Subcutaneous abdominal adipose tissue (tissue), 5 donors: ENCODE results near the gene RBFOX2.
A peak's percentile ranks its signal among the peaks of the same experiment; 100 is the strongest.

Source experiments
- H3K27ac ChIP-seq: one replicate; pipeline ENCODE4 v1.7.0; 2013; ENCODE audit warnings: low read depth, mild to moderate bottlenecking, inconsistent platforms, low read length, moderate library complexity
- H3K27me3 ChIP-seq, 5 donors: one replicate each; pipeline ENCODE4 v1.7.0; 2013; ENCODE audit warnings: low read length in 5 of 5, inconsistent platforms in 1 of 5; ENCODE audit not compliant: control insufficient read depth in 5 of 5, insufficient read depth in 4 of 5
- H3K36me3 ChIP-seq, 5 donors: one replicate each; pipeline ENCODE4 v1.7.0; 2013; ENCODE audit warnings: low read length in 5 of 5; ENCODE audit not compliant: control insufficient read depth in 5 of 5, insufficient read depth in 5 of 5
- H3K4me1 ChIP-seq, 5 donors: one replicate each; pipeline ENCODE4 v1.7.0; 2013; ENCODE audit warnings: low read length in 5 of 5, mild to moderate bottlenecking in 3 of 5, moderate library complexity in 1 of 5; ENCODE audit not compliant: control insufficient read depth in 5 of 5, insufficient read depth in 5 of 5
- H3K4me3 ChIP-seq, 5 donors: one replicate each; pipeline ENCODE4 v1.7.0; 2013; ENCODE audit warnings: low read length in 5 of 5, low read depth in 1 of 5
- H3K9ac ChIP-seq, 5 donors: one replicate each; pipeline ENCODE4 v1.7.0; 2013; ENCODE audit warnings: low read length in 5 of 5, mild to moderate bottlenecking in 4 of 5, moderate library complexity in 3 of 5
- H3K9me3 ChIP-seq, 5 donors: one replicate each; pipeline ENCODE4 v1.7.0; 2013; ENCODE audit warnings: low read length in 5 of 5; ENCODE audit not compliant: control insufficient read depth in 5 of 5
- donor health status: healthy.
- donor health status: healthy.
- donor health status: healthy.
- donor health status: healthy.
- donor health status: healthy.

The RBFOX2 gene

DNA sequence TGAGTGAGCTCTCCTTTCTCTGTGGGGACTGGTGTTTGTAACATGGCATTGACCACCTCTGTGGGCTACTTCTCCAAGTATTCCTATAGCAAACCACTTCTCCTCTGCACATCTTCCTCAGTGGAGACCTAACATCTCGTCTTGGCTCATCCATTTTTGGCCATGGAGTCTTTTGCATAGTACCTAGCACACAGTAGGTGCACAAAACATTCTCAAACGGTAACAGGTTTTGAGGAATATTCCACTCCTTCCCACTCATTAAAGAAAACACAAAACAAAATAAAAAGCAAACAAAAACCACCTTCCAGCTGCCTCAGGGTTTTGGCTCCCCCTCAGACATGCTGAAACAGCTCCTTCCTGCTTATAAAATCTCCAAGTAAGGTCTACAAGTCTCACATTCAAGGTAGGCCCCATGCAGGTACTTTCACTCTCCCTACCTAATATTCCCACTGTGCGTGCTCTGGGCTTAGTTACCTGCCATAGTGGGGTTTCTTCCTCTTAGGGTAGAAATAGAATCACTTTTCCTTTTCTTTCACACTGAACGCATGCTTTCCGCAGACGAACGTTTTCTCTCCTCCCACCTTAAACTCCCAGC is 132.4 kb downstream of the RBFOX2 start:
- peaks cover 3 to 47% (median 45%) of the 10 kb centered on the region in 5 donors for H3K4me1 ChIP-seq
- no peaks in the 10 kb centered on the region for H3K9me3 ChIP-seq
- no peaks in the 10 kb centered on the region for H3K27me3 ChIP-seq
- no peak overlapping the region for H3K27ac ChIP-seq
- no peak overlapping the region for H3K9ac ChIP-seq
- H3K4me3 ChIP-seq: no peak overlapping the region
- H3K36me3 ChIP-seq: no peaks in the 10 kb centered on the region

DNA sequence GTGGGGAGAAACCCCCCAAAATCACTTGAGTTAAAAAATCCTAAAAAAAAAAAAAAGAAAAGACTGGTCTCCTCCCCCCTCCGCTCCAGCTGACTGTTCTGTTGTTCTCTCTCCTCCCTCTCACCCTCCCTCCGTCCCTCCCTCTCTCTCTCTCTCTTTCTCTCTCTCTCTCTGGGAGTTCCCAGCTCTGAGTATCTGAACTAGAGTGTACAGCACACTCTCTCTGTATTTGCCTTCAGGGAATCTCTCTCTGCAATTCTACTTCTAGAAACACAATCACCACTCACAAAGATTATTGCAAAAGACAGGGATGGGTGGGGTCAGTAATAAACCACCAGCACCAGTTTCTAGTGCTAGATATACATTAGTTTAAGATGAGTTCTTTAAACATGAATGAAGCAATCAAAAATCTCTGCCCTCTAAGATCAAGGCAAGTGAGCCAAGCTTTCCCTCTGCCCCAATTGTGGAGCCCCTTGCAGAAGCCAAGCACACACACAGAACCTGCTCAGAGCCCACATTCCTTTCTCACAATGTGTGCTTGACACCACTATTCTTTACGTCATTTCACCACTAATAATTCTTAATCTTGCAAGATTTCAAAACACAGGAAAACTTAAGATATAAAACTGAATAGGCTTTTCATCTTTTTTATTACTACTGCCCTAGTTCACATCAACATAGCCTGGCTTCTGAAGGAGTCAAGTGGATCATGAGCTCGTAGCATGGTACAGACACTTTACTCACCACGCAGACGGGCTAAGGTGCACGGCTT is 133.5 kb downstream of the RBFOX2 start:
- no peaks in the 10 kb centered on the region for H3K36me3 ChIP-seq

DNA sequence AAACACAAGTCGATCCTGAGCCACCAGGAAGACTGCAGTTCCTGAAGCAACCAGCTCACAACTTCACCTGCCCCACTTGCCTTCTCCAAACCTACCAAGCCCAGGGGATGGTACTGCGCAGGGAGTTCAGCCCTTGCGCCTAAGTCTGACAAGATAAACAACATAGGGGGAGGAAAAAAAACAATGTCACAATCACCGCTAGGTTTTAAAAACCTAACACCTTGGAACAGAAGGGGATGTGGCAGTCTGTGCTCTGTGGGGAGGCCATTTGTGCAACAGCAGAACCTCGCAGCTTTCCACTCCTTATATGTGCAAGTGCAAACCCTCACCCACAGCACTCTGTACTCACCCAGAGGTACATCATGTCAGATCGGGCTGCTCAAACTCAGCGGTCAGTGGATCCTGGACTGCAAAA is 134.2 kb downstream of the RBFOX2 start:
- H3K4me3 ChIP-seq: peak overlapping the region; percentile 32 to 84 (median 55)

More for the DNA sequence above, 133.5 kb downstream of the RBFOX2 start:
- Histone ChIP-seq H3K27me3 (no peaks in the 10 kb centered on the region), H3K4me3 (peak overlapping the region; percentile 32 to 84 (median 55)), H3K9ac (peak overlapping the region in 2 of 5 donors; percentile 60 to 65), H3K9me3 (no peaks in the 10 kb centered on the region), H3K27ac (peak overlapping the region; percentile 79), H3K4me1 (peaks cover 2 to 43% (median 36%) of the 10 kb centered on the region in 5 donors)

DNA sequence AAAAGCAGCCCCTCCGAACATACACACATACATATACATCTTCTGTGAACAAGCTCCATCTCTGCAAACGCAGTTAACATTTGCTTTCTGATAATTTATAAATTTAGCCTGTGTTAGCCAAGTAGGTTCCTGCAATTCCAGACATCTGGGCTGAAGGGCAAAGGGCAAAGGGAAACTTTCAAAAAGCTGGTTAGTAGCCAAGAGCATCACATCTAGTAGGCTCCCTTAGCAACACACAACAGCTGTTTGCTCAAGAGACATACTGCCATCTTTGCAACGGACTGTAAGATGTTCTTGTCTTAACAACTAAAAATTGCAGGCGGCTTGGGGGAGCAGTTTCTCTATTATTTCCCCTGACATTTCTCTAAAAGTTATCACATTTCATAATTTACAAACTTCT is 134.9 kb downstream of the RBFOX2 start:
- Histone ChIP-seq H3K9ac (no peak overlapping the region), H3K9me3 (no peaks in the 10 kb centered on the region), H3K36me3 (no peaks in the 10 kb centered on the region), H3K27me3 (no peaks in the 10 kb centered on the region), H3K4me1 (peaks cover 2 to 40% (median 33%) of the 10 kb centered on the region in 5 donors), H3K4me3 (peak overlapping the region in 4 of 5 donors; percentile 1 to 68 (median 52)), H3K27ac (peak overlapping the region; percentile 79)

More for the DNA sequence above, 134.2 kb downstream of the RBFOX2 start:
- peaks cover 2 to 40% (median 33%) of the 10 kb centered on the region in 5 donors for H3K4me1 ChIP-seq
- no peaks in the 10 kb centered on the region for H3K36me3 ChIP-seq
- H3K27me3 ChIP-seq: no peaks in the 10 kb centered on the region
- H3K27ac ChIP-seq: peak overlapping the region; percentile 79
- no peaks in the 10 kb centered on the region for H3K9me3 ChIP-seq
- H3K9ac ChIP-seq: peak overlapping the region in 4 of 5 donors; percentile 17 to 65 (median 41)

DNA sequence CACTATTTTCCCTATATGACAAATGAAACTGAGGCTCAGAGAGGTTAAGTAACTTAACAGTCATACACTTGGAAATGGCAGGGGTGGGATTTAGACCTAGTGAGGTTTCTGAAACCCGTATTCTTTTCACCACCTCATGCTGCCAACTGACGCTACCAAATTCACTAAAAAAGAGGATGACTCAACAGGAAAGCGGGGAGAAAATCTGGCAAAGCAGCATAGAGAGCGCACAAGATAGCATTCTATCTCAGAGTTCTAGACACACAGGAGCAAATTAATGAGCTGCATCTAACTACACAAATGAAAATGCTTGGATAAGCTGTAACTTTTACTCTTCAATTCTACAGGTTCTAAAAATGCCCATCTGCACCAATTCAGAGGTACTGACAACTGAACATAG is 136.4 kb downstream of the RBFOX2 start:
- peaks cover 2 to 40% (median 33%) of the 10 kb centered on the region in 5 donors for H3K4me1 ChIP-seq
- no peaks in the 10 kb centered on the region for H3K9me3 ChIP-seq
- no peak overlapping the region for H3K4me3 ChIP-seq
- H3K9ac ChIP-seq: peak overlapping the region in 1 of 5 donors; percentile 2
- no peaks in the 10 kb centered on the region for H3K27me3 ChIP-seq
- H3K27ac ChIP-seq: no peak overlapping the region
- peaks cover 0 to 2% (median 0%) of the 10 kb centered on the region in 5 donors for H3K36me3 ChIP-seq

DNA sequence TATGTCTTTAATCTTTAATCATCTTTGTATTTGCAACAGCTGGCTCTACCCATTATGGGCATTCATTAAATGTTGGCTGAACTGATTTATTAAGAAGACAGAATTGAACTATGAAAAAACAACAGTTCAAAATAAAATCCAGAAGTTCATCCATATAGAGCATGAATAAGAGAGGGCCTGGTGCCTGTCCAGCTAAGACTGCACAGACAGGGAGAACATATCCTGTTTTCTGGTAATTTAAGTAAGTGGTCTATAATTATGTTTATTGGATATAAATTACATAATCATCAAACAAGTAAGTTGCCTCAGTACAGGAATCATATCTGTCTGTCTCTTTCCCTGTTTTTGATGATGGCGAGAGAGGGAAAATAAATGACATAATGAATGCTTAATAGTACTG is 137.2 kb downstream of the RBFOX2 start:
- H3K9me3 ChIP-seq: no peaks in the 10 kb centered on the region
- no peaks in the 10 kb centered on the region for H3K27me3 ChIP-seq
- peaks cover 0 to 2% (median 0%) of the 10 kb centered on the region in 5 donors for H3K36me3 ChIP-seq
- H3K27ac ChIP-seq: no peak overlapping the region
- peaks cover 2 to 40% (median 33%) of the 10 kb centered on the region in 5 donors for H3K4me1 ChIP-seq
- H3K9ac ChIP-seq: no peak overlapping the region
- H3K4me3 ChIP-seq: no peak overlapping the region

DNA sequence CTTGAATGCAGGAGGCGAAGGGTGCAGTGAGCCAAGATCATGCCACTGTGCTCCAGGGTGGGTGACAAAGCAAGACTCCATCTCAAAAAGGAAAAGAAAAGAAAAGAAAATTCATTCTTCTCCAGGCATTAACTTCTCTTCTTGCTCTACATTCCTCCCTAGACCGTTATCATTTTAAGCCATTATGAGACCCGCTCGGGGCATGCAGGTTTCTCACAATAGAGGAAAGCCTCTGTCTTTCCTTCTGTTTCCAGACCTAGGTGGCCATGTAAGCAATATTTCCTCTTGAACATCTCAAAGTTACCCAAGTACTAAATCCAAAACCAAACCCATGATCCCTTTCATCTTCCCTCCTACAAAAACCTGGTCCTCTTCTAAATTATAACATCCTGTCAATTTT is 139.6 kb downstream of the RBFOX2 start:
- H3K4me1 ChIP-seq: peaks cover 2 to 24% (median 20%) of the 10 kb centered on the region in 5 donors
- no peak overlapping the region for H3K9ac ChIP-seq
- no peak overlapping the region for H3K4me3 ChIP-seq
- H3K27ac ChIP-seq: no peak overlapping the region
- no peaks in the 10 kb centered on the region for H3K27me3 ChIP-seq
- peaks cover 0 to 2% (median 0%) of the 10 kb centered on the region in 5 donors for H3K36me3 ChIP-seq
- H3K9me3 ChIP-seq: no peaks in the 10 kb centered on the region

DNA sequence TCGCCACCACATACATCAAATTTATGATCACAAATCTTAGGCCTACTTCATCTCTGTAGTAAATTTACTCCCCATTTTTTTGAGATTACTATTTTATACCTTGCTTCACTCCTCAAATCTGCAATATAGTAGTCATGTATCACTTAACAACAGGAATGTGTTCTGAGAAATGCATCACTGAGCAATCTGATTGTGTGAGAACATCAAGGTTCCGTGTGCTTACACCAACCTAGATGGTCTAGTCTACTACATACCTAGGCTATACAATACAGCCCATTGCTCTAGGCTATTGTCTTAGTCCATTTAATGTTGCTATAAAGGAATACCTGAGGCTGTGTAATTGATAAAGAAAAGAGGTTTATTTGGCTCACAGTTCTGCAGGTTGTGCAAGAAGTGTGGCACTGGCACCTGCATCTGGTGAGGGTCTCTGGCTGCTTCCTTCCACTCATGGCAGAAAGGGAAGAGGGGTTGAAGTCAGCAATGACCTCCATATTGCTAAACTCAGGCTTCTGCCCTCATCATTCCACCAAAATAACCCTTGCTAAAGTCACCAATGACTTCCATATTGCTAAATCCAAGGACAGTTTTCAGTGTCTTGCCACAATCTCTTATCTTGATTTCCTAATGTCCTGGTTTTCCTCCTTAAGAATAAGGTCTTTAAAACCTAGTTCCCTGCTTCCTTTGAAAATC is 140.3 kb downstream of the RBFOX2 start:
- Histone ChIP-seq H3K4me3 (no peak overlapping the region), H3K4me1 (peaks cover 0 to 22% (median 16%) of the 10 kb centered on the region in 5 donors), H3K9me3 (no peaks in the 10 kb centered on the region), H3K27me3 (no peaks in the 10 kb centered on the region), H3K36me3 (peaks cover 0 to 2% (median 0%) of the 10 kb centered on the region in 5 donors), H3K27ac (no peak overlapping the region), H3K9ac (no peak overlapping the region)

DNA sequence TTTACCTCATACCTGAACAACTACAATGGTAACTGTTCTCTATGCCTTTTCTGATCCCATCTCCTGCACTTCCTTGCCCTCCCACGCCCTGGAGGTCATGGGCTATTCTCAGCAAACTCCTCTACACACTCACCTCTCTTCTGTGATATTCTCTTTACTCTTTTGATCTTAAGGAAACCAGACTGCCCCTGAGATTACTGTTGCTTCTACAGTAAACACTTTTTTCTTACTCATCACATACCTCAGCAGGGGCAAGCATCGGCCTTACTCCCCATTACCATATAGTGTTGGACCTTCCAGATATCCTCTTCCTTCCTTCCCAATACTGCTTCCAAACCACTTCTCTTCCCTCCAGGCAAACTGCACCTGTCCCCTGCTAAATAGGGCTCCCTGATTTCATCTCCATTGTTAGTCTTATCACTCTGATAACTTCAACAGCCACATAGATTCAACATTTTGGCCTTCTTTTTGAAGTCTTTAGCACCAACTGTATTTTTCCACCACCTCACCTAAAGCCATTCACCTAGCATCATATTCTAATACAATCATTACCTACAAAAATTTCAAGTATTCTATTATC is 141.2 kb downstream of the RBFOX2 start:
- Histone ChIP-seq H3K9me3 (no peaks in the 10 kb centered on the region), H3K36me3 (peaks cover 0 to 2% (median 0%) of the 10 kb centered on the region in 5 donors), H3K9ac (no peak overlapping the region), H3K4me3 (no peak overlapping the region), H3K27me3 (no peaks in the 10 kb centered on the region), H3K27ac (no peak overlapping the region), H3K4me1 (peaks cover 8 to 22% (median 16%) of the 10 kb centered on the region in 5 donors)
